Activated CD4-positive, alpha-beta T cell treated with anti-CD3 and anti-CD28 coated beads, Interleukin-2, amount 10 ng/mL, durations not matched to agents 24 days and 14 days (primary cell): Measurements from ENCODE around the gene MYO15B. TPM values are rescaled to one million over a fixed set of nuclear protein-coding genes. Genes with fewer than 3 reads are reported as not detected.

Experiments used
- DNase-seq: peaks from one replicate; pipeline ENCODE4 v3.0.0; 2022
- H3K27ac Mint-ChIP-seq: one replicate; pipeline ENCODE4 v1.8.0; 2022; ENCODE audit warnings: mild to moderate bottlenecking, mixed read lengths
- H3K27me3 Mint-ChIP-seq: one replicate; pipeline ENCODE4 v1.8.0; 2022; ENCODE audit warnings: mixed read lengths
- H3K36me3 Mint-ChIP-seq: one replicate; pipeline ENCODE4 v1.8.0; 2022; ENCODE audit warnings: low read depth, mild to moderate bottlenecking, mixed read lengths
- H3K4me1 Mint-ChIP-seq: one replicate; pipeline ENCODE4 v1.8.0; 2021; ENCODE audit warnings: mixed read lengths
- H3K4me3 Mint-ChIP-seq: one replicate; pipeline ENCODE4 v1.8.0; 2022; ENCODE audit warnings: mild to moderate bottlenecking, moderate library complexity, mixed read lengths
- H3K9me3 Mint-ChIP-seq: one replicate; pipeline ENCODE4 v1.8.0; 2021; ENCODE audit warnings: mixed read lengths
- intact Hi-C: fragments of 100-400 bp; cut with micrococcal nuclease; formaldehyde crosslinking; loops from one replicate; pipeline ENCODE4 v1.15.1; 2023
- total RNA-seq: library from RNA; stranded (reverse); gene quantifications from 2 replicates; pipeline ENCODE4 v1.2.3, GENCODE V29; 2022

MYO15B gene
- total RNA-seq, 1 donor from 2014 or later, result 24.3 TPM

GRCh38 chr17:75612906-75613626 is 25.5 kb downstream of the MYO15B start:
- H3K36me3 Mint-ChIP-seq, result no peaks in the 10 kb centered on the region
- H3K27me3 Mint-ChIP-seq, result no peaks in the 10 kb centered on the region

GRCh38 chr17:75614006-75614405 is 26.4 kb downstream of the MYO15B start:
- intact Hi-C loops, result no loop called here
- no peak overlapping the region for H3K4me3 Mint-ChIP-seq
- H3K27me3 Mint-ChIP-seq, result no peaks in the 10 kb centered on the region
- H3K27ac Mint-ChIP-seq, result no peak overlapping the region
- H3K9me3 Mint-ChIP-seq, result no peaks in the 10 kb centered on the region
- no peaks in the 10 kb centered on the region for H3K4me1 Mint-ChIP-seq
- DNase-seq, result no peak
- no peaks in the 10 kb centered on the region for H3K36me3 Mint-ChIP-seq

More at GRCh38 chr17:75612906-75613626, 25.5 kb downstream of the MYO15B start:
- Mint-ChIP-seq H3K4me1 (no peaks in the 10 kb centered on the region), H3K9me3 (no peaks in the 10 kb centered on the region), H3K4me3 (no peak overlapping the region), H3K27ac (no peak overlapping the region)
- no peak for DNase-seq
- intact Hi-C loops, result no loop called here

- intact Hi-C loops, result no loop called here
- Mint-ChIP-seq H3K36me3 (no peaks in the 10 kb centered on the region), H3K4me3 (no peak overlapping the region), H3K27ac (no peak overlapping the region), H3K27me3 (no peaks in the 10 kb centered on the region), H3K4me1 (no peaks in the 10 kb centered on the region), H3K9me3 (no peaks in the 10 kb centered on the region)
- DNase-seq, result no peak
Measured at GRCh38 chr17:75614556-75615270, 27.1 kb downstream of the MYO15B start.

- no peak overlapping the region for H3K4me3 Mint-ChIP-seq
- no peaks in the 10 kb centered on the region for H3K9me3 Mint-ChIP-seq
- DNase-seq, result no peak
- no peaks in the 10 kb centered on the region for H3K36me3 Mint-ChIP-seq
- intact Hi-C loops, result no loop called here
- no peaks in the 10 kb centered on the region for H3K4me1 Mint-ChIP-seq
- no peak overlapping the region for H3K27ac Mint-ChIP-seq
- H3K27me3 Mint-ChIP-seq, result no peaks in the 10 kb centered on the region
Measured at GRCh38 chr17:75615301-75615700, 27.7 kb downstream of the MYO15B start.

GRCh38 chr17:75616521-75617122 is 29.0 kb downstream of the MYO15B start:
- Mint-ChIP-seq H3K9me3 (no peaks in the 10 kb centered on the region), H3K27ac (no peak overlapping the region), H3K4me3 (no peak overlapping the region), H3K27me3 (no peaks in the 10 kb centered on the region), H3K36me3 (no peaks in the 10 kb centered on the region), H3K4me1 (no peaks in the 10 kb centered on the region)
- DNase-seq, result no peak
- intact Hi-C loops, result no loop called here

GRCh38 chr17:75617218-75617617 is 29.6 kb downstream of the MYO15B start:
- intact Hi-C loops, result no loop called here
- no peaks in the 10 kb centered on the region for H3K27me3 Mint-ChIP-seq

GRCh38 chr17:75617675-75618074 is 30.1 kb downstream of the MYO15B start:
- no peak overlapping the region for H3K4me3 Mint-ChIP-seq
- H3K27ac Mint-ChIP-seq, result no peak overlapping the region
- H3K9me3 Mint-ChIP-seq, result no peaks in the 10 kb centered on the region
- H3K27me3 Mint-ChIP-seq, result no peaks in the 10 kb centered on the region
- no peaks in the 10 kb centered on the region for H3K36me3 Mint-ChIP-seq
- DNase-seq, result no peak
- H3K4me1 Mint-ChIP-seq, result no peaks in the 10 kb centered on the region
- intact Hi-C loops, result no loop called here

More at GRCh38 chr17:75617218-75617617, 29.6 kb downstream of the MYO15B start:
- no peak for DNase-seq
- H3K4me3 Mint-ChIP-seq, result no peak overlapping the region
- H3K9me3 Mint-ChIP-seq, result no peaks in the 10 kb centered on the region
- H3K36me3 Mint-ChIP-seq, result no peaks in the 10 kb centered on the region
- no peaks in the 10 kb centered on the region for H3K4me1 Mint-ChIP-seq
- H3K27ac Mint-ChIP-seq, result no peak overlapping the region

GRCh38 chr17:75619506-75620431 is 32.2 kb downstream of the MYO15B start:
- Mint-ChIP-seq H3K27ac (no peak overlapping the region), H3K4me3 (no peak overlapping the region), H3K36me3 (no peaks in the 10 kb centered on the region), H3K9me3 (no peaks in the 10 kb centered on the region), H3K4me1 (no peaks in the 10 kb centered on the region), H3K27me3 (no peaks in the 10 kb centered on the region)
- intact Hi-C loops, result no loop called here
- DNase-seq, result peak; percentile 74

GRCh38 chr17:75621489-75621888 is 33.9 kb downstream of the MYO15B start:
- Mint-ChIP-seq H3K4me1 (no peaks in the 10 kb centered on the region), H3K27ac (no peak overlapping the region)
- no peak for DNase-seq

GRCh38 chr17:75622076-75622475 is 34.5 kb downstream of the MYO15B start:
- no peaks in the 10 kb centered on the region for H3K9me3 Mint-ChIP-seq
- H3K27me3 Mint-ChIP-seq, result no peaks in the 10 kb centered on the region

More at GRCh38 chr17:75621489-75621888, 33.9 kb downstream of the MYO15B start:
- H3K9me3 Mint-ChIP-seq, result no peaks in the 10 kb centered on the region
- intact Hi-C loops, result no loop called here
- no peaks in the 10 kb centered on the region for H3K36me3 Mint-ChIP-seq
- H3K27me3 Mint-ChIP-seq, result no peaks in the 10 kb centered on the region
- no peak overlapping the region for H3K4me3 Mint-ChIP-seq

GRCh38 chr17:75622771-75623273 is 35.2 kb downstream of the MYO15B start:
- DNase-seq, result no peak
- Mint-ChIP-seq H3K9me3 (no peaks in the 10 kb centered on the region), H3K27ac (no peak overlapping the region), H3K4me1 (no peaks in the 10 kb centered on the region), H3K27me3 (no peaks in the 10 kb centered on the region), H3K36me3 (no peaks in the 10 kb centered on the region), H3K4me3 (no peak overlapping the region)
- intact Hi-C loops, result no loop called here

More at GRCh38 chr17:75622076-75622475, 34.5 kb downstream of the MYO15B start:
- Mint-ChIP-seq H3K36me3 (no peaks in the 10 kb centered on the region), H3K27ac (no peak overlapping the region), H3K4me1 (no peaks in the 10 kb centered on the region), H3K4me3 (no peak overlapping the region)
- intact Hi-C loops, result no loop called here
- no peak for DNase-seq

GRCh38 chr17:75623386-75623785 is 35.8 kb downstream of the MYO15B start:
- Mint-ChIP-seq H3K27me3 (no peaks in the 10 kb centered on the region), H3K9me3 (no peaks in the 10 kb centered on the region), H3K27ac (no peak overlapping the region), H3K4me3 (no peak overlapping the region), H3K4me1 (no peaks in the 10 kb centered on the region), H3K36me3 (no peaks in the 10 kb centered on the region)
- no peak for DNase-seq
- intact Hi-C loops, result no loop called here

GRCh38 chr17:75624021-75624420 is 36.4 kb downstream of the MYO15B start:
- Mint-ChIP-seq H3K4me3 (no peak overlapping the region), H3K27me3 (no peaks in the 10 kb centered on the region), H3K27ac (no peak overlapping the region), H3K36me3 (no peaks in the 10 kb centered on the region), H3K4me1 (no peaks in the 10 kb centered on the region), H3K9me3 (no peaks in the 10 kb centered on the region)
- no peak for DNase-seq
- intact Hi-C loops, result no loop called here
